Memory B cell (primary cell): ENCODE measurements around the gene SNED1.
A peak's percentile ranks its signal among the peaks of the same experiment; 100 is the strongest.

ENCODE experiments used
- ATAC-seq: fragments of 150-1000 bp; cut with Tn5 transposase; 2 replicates; pipeline ENCODE4 v1.10.0; 2021; ENCODE audit warnings: low read depth, mild to moderate bottlenecking, moderate library complexity
- DNase-seq, 2 donors: peaks; one replicate each; pipeline ENCODE4 v3.0.0; 2022; ENCODE audit warnings: low spot score in 2 of 2
- H3K27ac Mint-ChIP-seq: one replicate; pipeline ENCODE4 v1.8.0; 2022; ENCODE audit warnings: mild to moderate bottlenecking, moderate library complexity, mixed read lengths
- H3K27me3 Mint-ChIP-seq: one replicate; pipeline ENCODE4 v1.8.0; 2022; ENCODE audit warnings: mixed read lengths
- H3K36me3 Mint-ChIP-seq: one replicate; pipeline ENCODE4 v1.8.0; 2022; ENCODE audit warnings: mild to moderate bottlenecking, mixed read lengths
- H3K4me1 Mint-ChIP-seq: one replicate; pipeline ENCODE4 v1.8.0; 2022; ENCODE audit warnings: mixed read lengths
- H3K4me3 Mint-ChIP-seq: one replicate; pipeline ENCODE4 v1.8.0; 2022; ENCODE audit warnings: mild to moderate bottlenecking, moderate library complexity, mixed read lengths
- H3K9me3 Mint-ChIP-seq: one replicate; pipeline ENCODE4 v1.8.0; 2022; ENCODE audit warnings: mixed read lengths

Gene SNED1

GRCh38 chr2:240990726-240991377 lies 7.6 kb upstream of the SNED1 start:
- ATAC-seq: no peak
- no peak for DNase-seq
- Mint-ChIP-seq H3K4me3 (no peak overlapping the region), H3K27me3 (peaks cover 6% of the 10 kb centered on the region), H3K27ac (no peak overlapping the region), H3K4me1 (peaks cover 2% of the 10 kb centered on the region), H3K36me3 (no peaks in the 10 kb centered on the region), H3K9me3 (no peaks in the 10 kb centered on the region)

GRCh38 chr2:240991378-240992263 lies 6.8 kb upstream of the SNED1 start:
- DNase-seq (no peak), ATAC-seq (no peak)
- H3K4me1 Mint-ChIP-seq: peaks cover 2% of the 10 kb centered on the region
- H3K9me3 Mint-ChIP-seq: no peaks in the 10 kb centered on the region
- peaks cover 7% of the 10 kb centered on the region for H3K27me3 Mint-ChIP-seq
- no peak overlapping the region for H3K27ac Mint-ChIP-seq
- no peaks in the 10 kb centered on the region for H3K36me3 Mint-ChIP-seq
- H3K4me3 Mint-ChIP-seq: no peak overlapping the region

- DNase-seq (no peak), ATAC-seq (no peak)
- Mint-ChIP-seq H3K27ac (no peak overlapping the region), H3K4me3 (no peak overlapping the region), H3K4me1 (peaks cover 2% of the 10 kb centered on the region), H3K36me3 (no peaks in the 10 kb centered on the region), H3K9me3 (no peaks in the 10 kb centered on the region), H3K27me3 (peaks cover 12% of the 10 kb centered on the region)
Observed at GRCh38 chr2:240992572-240993291, 5.7 kb upstream of the SNED1 start.

- H3K4me1 Mint-ChIP-seq: peaks cover 2% of the 10 kb centered on the region
- H3K9me3 Mint-ChIP-seq: no peaks in the 10 kb centered on the region
- no peak overlapping the region for H3K4me3 Mint-ChIP-seq
- DNase-seq (no peak), ATAC-seq (no peak)
- no peak overlapping the region for H3K27ac Mint-ChIP-seq
- peaks cover 12% of the 10 kb centered on the region for H3K27me3 Mint-ChIP-seq
- no peaks in the 10 kb centered on the region for H3K36me3 Mint-ChIP-seq
Observed at GRCh38 chr2:240993446-240994170, 4.8 kb upstream of the SNED1 start.

GRCh38 chr2:240994171-240994896 lies 4.1 kb upstream of the SNED1 start:
- Mint-ChIP-seq H3K4me3 (no peak overlapping the region), H3K36me3 (no peaks in the 10 kb centered on the region), H3K27ac (no peak overlapping the region), H3K4me1 (peaks cover 2% of the 10 kb centered on the region), H3K27me3 (peaks cover 12% of the 10 kb centered on the region), H3K9me3 (no peaks in the 10 kb centered on the region)
- ATAC-seq (no peak), DNase-seq (no peak)

GRCh38 chr2:240995041-240996021 lies 3.1 kb upstream of the SNED1 start:
- ATAC-seq: no peak
- no peak for DNase-seq
- H3K27ac Mint-ChIP-seq: no peak overlapping the region
- no peaks in the 10 kb centered on the region for H3K9me3 Mint-ChIP-seq
- peaks cover 6% of the 10 kb centered on the region for H3K4me1 Mint-ChIP-seq
- peaks cover 18% of the 10 kb centered on the region for H3K27me3 Mint-ChIP-seq
- no peaks in the 10 kb centered on the region for H3K36me3 Mint-ChIP-seq
- no peak overlapping the region for H3K4me3 Mint-ChIP-seq

- no peak overlapping the region for H3K27ac Mint-ChIP-seq
- peaks cover 22% of the 10 kb centered on the region for H3K27me3 Mint-ChIP-seq
- no peak for DNase-seq
- ATAC-seq: no peak
- no peaks in the 10 kb centered on the region for H3K36me3 Mint-ChIP-seq
- no peak overlapping the region for H3K4me3 Mint-ChIP-seq
- H3K9me3 Mint-ChIP-seq: no peaks in the 10 kb centered on the region
- peaks cover 6% of the 10 kb centered on the region for H3K4me1 Mint-ChIP-seq
Observed at GRCh38 chr2:240996161-240996833, 2.1 kb upstream of the SNED1 start.

GRCh38 chr2:240996834-240997140 lies 1.6 kb upstream of the SNED1 start:
- Mint-ChIP-seq H3K4me1 (peaks cover 6% of the 10 kb centered on the region), H3K36me3 (no peaks in the 10 kb centered on the region), H3K4me3 (no peak overlapping the region), H3K27ac (no peak overlapping the region), H3K27me3 (peaks cover 22% of the 10 kb centered on the region), H3K9me3 (no peaks in the 10 kb centered on the region)
- no peak for ATAC-seq
- no peak for DNase-seq

- H3K27ac Mint-ChIP-seq: no peak overlapping the region
- peaks cover 6% of the 10 kb centered on the region for H3K4me1 Mint-ChIP-seq
- DNase-seq: no peak
- H3K36me3 Mint-ChIP-seq: no peaks in the 10 kb centered on the region
- H3K4me3 Mint-ChIP-seq: peak overlapping the region; percentile 49
- H3K27me3 Mint-ChIP-seq: peaks cover 22% of the 10 kb centered on the region
- no peaks in the 10 kb centered on the region for H3K9me3 Mint-ChIP-seq
- ATAC-seq: no peak
Observed at GRCh38 chr2:240997141-240997855, 1.1 kb upstream of the SNED1 start.

- Mint-ChIP-seq H3K9me3 (no peaks in the 10 kb centered on the region), H3K4me1 (peaks cover 6% of the 10 kb centered on the region), H3K36me3 (peaks cover 2% of the 10 kb centered on the region), H3K27me3 (peaks cover 21% of the 10 kb centered on the region), H3K27ac (no peak overlapping the region), H3K4me3 (peak overlapping the region; percentile 59)
- ATAC-seq: peak; percentile 40
- DNase-seq: no peak
Observed at GRCh38 chr2:240998706-240998994, 232 bp downstream of the SNED1 start.

- Mint-ChIP-seq H3K27ac (peak overlapping the region; percentile 67), H3K27me3 (peaks cover 21% of the 10 kb centered on the region), H3K4me1 (peaks cover 6% of the 10 kb centered on the region), H3K4me3 (peak overlapping the region; percentile 59), H3K9me3 (peaks cover 2% of the 10 kb centered on the region), H3K36me3 (peaks cover 2% of the 10 kb centered on the region)
- ATAC-seq (no peak), DNase-seq (no peak)
Observed at GRCh38 chr2:240998995-240999791, 775 bp downstream of the SNED1 start.
